HEK293 (cell line): ENCODE results near the gene PARP6.

Experiments
- BCL11A ChIP-seq: fragments of 450-650 bp; formaldehyde crosslinking; IDR thresholded peaks from 2 replicates; pipeline ENCODE4 v1.5.1; 2016; ENCODE audit warnings: low read depth, missing biosample characterization, missing genetic modification characterization
- GLIS2 ChIP-seq: fragments of 450-650 bp; formaldehyde crosslinking; IDR thresholded peaks from 2 replicates; pipeline ENCODE4 v1.5.1; 2016; ENCODE audit warnings: missing biosample characterization, missing genetic modification characterization
- HOXD13 ChIP-seq: sonication (generic); formaldehyde crosslinking; IDR thresholded peaks from 2 replicates; pipeline ENCODE4 v1.8.0; 2022; ENCODE audit warnings: missing genetic modification reagents, borderline replicate concordance
- KLF1 ChIP-seq: fragments of 450-650 bp; formaldehyde crosslinking; IDR thresholded peaks from 2 replicates; pipeline ENCODE4 v1.5.1; 2016; ENCODE audit warnings: missing biosample characterization, missing genetic modification characterization
- KLF16 ChIP-seq: fragments of 450-650 bp; formaldehyde crosslinking; IDR thresholded peaks from 2 replicates; pipeline ENCODE4 v1.5.1; 2017; ENCODE audit warnings: missing biosample characterization, missing genetic modification characterization
- REPIN1 ChIP-seq: fragments of 450-650 bp; formaldehyde crosslinking; IDR thresholded peaks from 2 replicates; pipeline ENCODE4 v1.5.1; 2017; ENCODE audit warnings: missing biosample characterization, missing genetic modification characterization, low read depth
- ZBTB20 ChIP-seq: fragments of 450-650 bp; formaldehyde crosslinking; IDR thresholded peaks from 2 replicates; pipeline ENCODE4 v1.5.1; 2016; ENCODE audit warnings: missing biosample characterization, missing genetic modification characterization
- ZBTB7A ChIP-seq: fragments of 450-650 bp; formaldehyde crosslinking; IDR thresholded peaks from 2 replicates; pipeline ENCODE4 v1.5.1; 2016; ENCODE audit warnings: low read depth, missing biosample characterization, missing genetic modification characterization
- ZFP3 ChIP-seq: fragments of 450-650 bp; formaldehyde crosslinking; IDR thresholded peaks from 2 replicates; pipeline ENCODE4 v1.5.1; 2016; ENCODE audit warnings: low read depth, missing biosample characterization, missing genetic modification characterization
- ZNF10 ChIP-seq: fragments of 450-650 bp; formaldehyde crosslinking; IDR thresholded peaks from 2 replicates; pipeline ENCODE4 v1.5.1; 2017; ENCODE audit warnings: missing biosample characterization, missing genetic modification characterization
- ZNF121 ChIP-seq: fragments of 450-650 bp; formaldehyde crosslinking; IDR thresholded peaks from 2 replicates; pipeline ENCODE4 v1.5.1; 2016; ENCODE audit warnings: missing biosample characterization, missing genetic modification characterization
- ZNF146 ChIP-seq: fragments of 450-650 bp; formaldehyde crosslinking; IDR thresholded peaks from 2 replicates; pipeline ENCODE4 v1.5.1; 2016; ENCODE audit warnings: missing biosample characterization, missing genetic modification characterization
- ZNF155 ChIP-seq: fragments of 450-650 bp; formaldehyde crosslinking; IDR thresholded peaks from 2 replicates; pipeline ENCODE4 v1.5.1; 2016; ENCODE audit warnings: missing biosample characterization, missing genetic modification characterization
- ZNF23 ChIP-seq: fragments of 450-650 bp; formaldehyde crosslinking; IDR thresholded peaks from 2 replicates; pipeline ENCODE4 v1.5.1; 2016; ENCODE audit warnings: missing biosample characterization, missing genetic modification characterization, borderline replicate concordance
- ZNF292 ChIP-seq: fragments of 450-650 bp; formaldehyde crosslinking; IDR thresholded peaks from 2 replicates; pipeline ENCODE4 v1.5.1; 2016; ENCODE audit warnings: low read depth, missing biosample characterization, missing genetic modification characterization, borderline replicate concordance
- ZNF302 ChIP-seq: fragments of 450-650 bp; formaldehyde crosslinking; IDR thresholded peaks from 2 replicates; pipeline ENCODE4 v1.5.1; 2016; ENCODE audit warnings: missing biosample characterization, missing genetic modification characterization, low read depth
- ZNF324 ChIP-seq: fragments of 450-650 bp; formaldehyde crosslinking; IDR thresholded peaks from 2 replicates; pipeline ENCODE4 v1.5.1; 2016; ENCODE audit warnings: missing biosample characterization, missing genetic modification characterization
- ZNF366 ChIP-seq: fragments of 450-650 bp; formaldehyde crosslinking; conservative IDR thresholded peaks from 2 replicates; pipeline ENCODE4 v1.5.1; 2016; ENCODE audit warnings: missing biosample characterization, missing genetic modification characterization
- ZNF561 ChIP-seq: fragments of 450-650 bp; IDR thresholded peaks from 2 replicates; pipeline ENCODE4 v1.5.1; 2018; ENCODE audit warnings: missing biosample characterization, missing genetic modification characterization, borderline replicate concordance
- ZNF707 ChIP-seq: fragments of 450-650 bp; formaldehyde crosslinking; IDR thresholded peaks from 2 replicates; pipeline ENCODE4 v1.5.1; 2016; ENCODE audit warnings: missing biosample characterization, missing genetic modification characterization
- ZNF768 ChIP-seq: fragments of 450-650 bp; formaldehyde crosslinking; IDR thresholded peaks from 2 replicates; pipeline ENCODE4 v1.5.1; 2018; ENCODE audit warnings: missing biosample characterization, mild to moderate bottlenecking, missing genetic modification characterization
- ZNF776 ChIP-seq: fragments of 450-650 bp; formaldehyde crosslinking; IDR thresholded peaks from 2 replicates; pipeline ENCODE4 v1.5.0; 2017; ENCODE audit warnings: missing biosample characterization, missing genetic modification characterization, borderline replicate concordance
- ZNF785 ChIP-seq: fragments of 450-650 bp; formaldehyde crosslinking; IDR thresholded peaks from 2 replicates; pipeline ENCODE4 v1.5.1; 2016; ENCODE audit warnings: missing biosample characterization, missing genetic modification characterization
- ZNF792 ChIP-seq: fragments of 450-650 bp; formaldehyde crosslinking; IDR thresholded peaks from 2 replicates; pipeline ENCODE4 v1.5.1; 2016; ENCODE audit warnings: missing biosample characterization, missing genetic modification characterization
- TF ChIP-seq, protein P1 (sequence below): fragments of 450-650 bp; formaldehyde crosslinking; IDR thresholded peaks from 2 replicates; pipeline ENCODE4 v1.5.1; 2016; ENCODE audit warnings: missing biosample characterization, missing genetic modification characterization
- TF ChIP-seq, protein P2 (sequence below): fragments of 450-650 bp; formaldehyde crosslinking; IDR thresholded peaks from 2 replicates; pipeline ENCODE4 v1.5.1; 2017; ENCODE audit warnings: missing biosample characterization, missing genetic modification characterization
- TF ChIP-seq, protein P3 (sequence below): fragments of 450-650 bp; formaldehyde crosslinking; IDR thresholded peaks from 2 replicates; pipeline ENCODE4 v1.5.1; 2016; ENCODE audit warnings: missing biosample characterization, missing genetic modification characterization
- TF ChIP-seq, protein P4 (sequence below): fragments of 450-650 bp; formaldehyde crosslinking; IDR thresholded peaks from 2 replicates; pipeline ENCODE4 v1.5.0; 2017; ENCODE audit warnings: missing biosample characterization, missing genetic modification characterization, borderline replicate concordance
- TF ChIP-seq, protein P5 (sequence below): fragments of 450-650 bp; formaldehyde crosslinking; IDR thresholded peaks from 2 replicates; pipeline ENCODE4 v1.5.1; 2016; ENCODE audit warnings: missing biosample characterization, missing genetic modification characterization
- TF ChIP-seq, protein P6 (sequence below): sonication (generic); formaldehyde crosslinking; IDR thresholded peaks from 2 replicates; pipeline ENCODE4 v1.8.1; 2022; ENCODE audit warnings: mild to moderate bottlenecking, moderate library complexity, missing genetic modification reagents

The PARP6 gene

DNA sequence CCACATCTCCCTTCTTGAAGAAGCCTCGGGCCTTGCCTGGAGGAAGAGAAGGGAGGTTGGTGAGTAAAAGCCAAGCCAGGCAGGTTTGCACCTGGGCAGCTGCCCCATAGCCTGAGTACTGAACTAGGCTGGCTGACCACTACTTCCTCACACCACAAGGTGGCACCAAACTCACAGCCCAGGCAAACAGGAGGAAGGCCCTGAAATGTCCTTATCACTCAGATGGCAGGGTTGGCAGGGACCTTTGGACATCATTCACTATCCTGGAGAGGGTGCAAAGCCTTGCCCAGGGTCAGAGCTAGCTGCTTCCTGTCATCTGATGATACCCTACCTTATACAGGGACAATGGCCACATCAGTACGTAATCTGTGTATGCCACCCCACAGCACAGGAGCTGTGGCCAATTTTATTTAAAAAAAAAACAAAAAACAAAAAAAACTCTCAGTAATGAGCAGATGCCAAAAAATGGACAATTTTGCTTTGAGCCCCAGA, 72.6 kb downstream of the PARP6 start (continued):
- TF ChIP-seq, protein P1, sequence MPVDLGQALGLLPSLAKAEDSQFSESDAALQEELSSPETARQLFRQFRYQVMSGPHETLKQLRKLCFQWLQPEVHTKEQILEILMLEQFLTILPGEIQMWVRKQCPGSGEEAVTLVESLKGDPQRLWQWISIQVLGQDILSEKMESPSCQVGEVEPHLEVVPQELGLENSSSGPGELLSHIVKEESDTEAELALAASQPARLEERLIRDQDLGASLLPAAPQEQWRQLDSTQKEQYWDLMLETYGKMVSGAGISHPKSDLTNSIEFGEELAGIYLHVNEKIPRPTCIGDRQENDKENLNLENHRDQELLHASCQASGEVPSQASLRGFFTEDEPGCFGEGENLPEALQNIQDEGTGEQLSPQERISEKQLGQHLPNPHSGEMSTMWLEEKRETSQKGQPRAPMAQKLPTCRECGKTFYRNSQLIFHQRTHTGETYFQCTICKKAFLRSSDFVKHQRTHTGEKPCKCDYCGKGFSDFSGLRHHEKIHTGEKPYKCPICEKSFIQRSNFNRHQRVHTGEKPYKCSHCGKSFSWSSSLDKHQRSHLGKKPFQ: no peak
- TF ChIP-seq ZNF292 (tag by site-specific recombination) (no peak), ZNF23 (tag by site-specific recombination) (no peak), ZNF324 (tag by site-specific recombination) (no peak; the same call in 1 of the 2 replicates), ZNF561 (no peak), BCL11A (tag by site-specific recombination) (no peak), ZNF10 (tag by site-specific recombination) (peak; percentile 53; the same call in 1 of the 2 replicates), ZNF707 (tag by site-specific recombination) (peak; percentile 70; the same call in 1 of the 2 replicates), ZNF302 (tag by site-specific recombination) (no peak), KLF16 (tag by site-specific recombination) (no peak), ZNF146 (no peak), ZNF792 (no peak), ZFP3 (tag by site-specific recombination) (no peak), ZBTB7A (no peak; the same call in 1 of the 2 replicates), ZNF785 (tag by site-specific recombination) (no peak), ZNF768 (tag by site-specific recombination) (no peak), ZNF121 (tag by site-specific recombination) (no peak), ZNF155 (tag by site-specific recombination) (no peak), GLIS2 (tag by site-specific recombination) (no peak), HOXD13 (no peak), ZNF366 (no peak), KLF1 (no peak), ZBTB20 (peak; percentile 96), ZNF776 (tag by site-specific recombination) (no peak), REPIN1 (tag by site-specific recombination) (no peak)
- TF ChIP-seq, protein P2, sequence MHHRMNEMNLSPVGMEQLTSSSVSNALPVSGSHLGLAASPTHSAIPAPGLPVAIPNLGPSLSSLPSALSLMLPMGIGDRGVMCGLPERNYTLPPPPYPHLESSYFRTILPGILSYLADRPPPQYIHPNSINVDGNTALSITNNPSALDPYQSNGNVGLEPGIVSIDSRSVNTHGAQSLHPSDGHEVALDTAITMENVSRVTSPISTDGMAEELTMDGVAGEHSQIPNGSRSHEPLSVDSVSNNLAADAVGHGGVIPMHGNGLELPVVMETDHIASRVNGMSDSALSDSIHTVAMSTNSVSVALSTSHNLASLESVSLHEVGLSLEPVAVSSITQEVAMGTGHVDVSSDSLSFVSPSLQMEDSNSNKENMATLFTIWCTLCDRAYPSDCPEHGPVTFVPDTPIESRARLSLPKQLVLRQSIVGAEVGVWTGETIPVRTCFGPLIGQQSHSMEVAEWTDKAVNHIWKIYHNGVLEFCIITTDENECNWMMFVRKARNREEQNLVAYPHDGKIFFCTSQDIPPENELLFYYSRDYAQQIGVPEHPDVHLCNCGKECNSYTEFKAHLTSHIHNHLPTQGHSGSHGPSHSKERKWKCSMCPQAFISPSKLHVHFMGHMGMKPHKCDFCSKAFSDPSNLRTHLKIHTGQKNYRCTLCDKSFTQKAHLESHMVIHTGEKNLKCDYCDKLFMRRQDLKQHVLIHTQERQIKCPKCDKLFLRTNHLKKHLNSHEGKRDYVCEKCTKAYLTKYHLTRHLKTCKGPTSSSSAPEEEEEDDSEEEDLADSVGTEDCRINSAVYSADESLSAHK: no peak
- TF ChIP-seq, protein P3, sequence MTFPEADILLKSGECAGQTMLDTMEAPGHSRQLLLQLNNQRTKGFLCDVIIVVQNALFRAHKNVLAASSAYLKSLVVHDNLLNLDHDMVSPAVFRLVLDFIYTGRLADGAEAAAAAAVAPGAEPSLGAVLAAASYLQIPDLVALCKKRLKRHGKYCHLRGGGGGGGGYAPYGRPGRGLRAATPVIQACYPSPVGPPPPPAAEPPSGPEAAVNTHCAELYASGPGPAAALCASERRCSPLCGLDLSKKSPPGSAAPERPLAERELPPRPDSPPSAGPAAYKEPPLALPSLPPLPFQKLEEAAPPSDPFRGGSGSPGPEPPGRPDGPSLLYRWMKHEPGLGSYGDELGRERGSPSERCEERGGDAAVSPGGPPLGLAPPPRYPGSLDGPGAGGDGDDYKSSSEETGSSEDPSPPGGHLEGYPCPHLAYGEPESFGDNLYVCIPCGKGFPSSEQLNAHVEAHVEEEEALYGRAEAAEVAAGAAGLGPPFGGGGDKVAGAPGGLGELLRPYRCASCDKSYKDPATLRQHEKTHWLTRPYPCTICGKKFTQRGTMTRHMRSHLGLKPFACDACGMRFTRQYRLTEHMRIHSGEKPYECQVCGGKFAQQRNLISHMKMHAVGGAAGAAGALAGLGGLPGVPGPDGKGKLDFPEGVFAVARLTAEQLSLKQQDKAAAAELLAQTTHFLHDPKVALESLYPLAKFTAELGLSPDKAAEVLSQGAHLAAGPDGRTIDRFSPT: peak; percentile 46; the same call in 1 of the 2 replicates
- TF ChIP-seq, protein P4, sequence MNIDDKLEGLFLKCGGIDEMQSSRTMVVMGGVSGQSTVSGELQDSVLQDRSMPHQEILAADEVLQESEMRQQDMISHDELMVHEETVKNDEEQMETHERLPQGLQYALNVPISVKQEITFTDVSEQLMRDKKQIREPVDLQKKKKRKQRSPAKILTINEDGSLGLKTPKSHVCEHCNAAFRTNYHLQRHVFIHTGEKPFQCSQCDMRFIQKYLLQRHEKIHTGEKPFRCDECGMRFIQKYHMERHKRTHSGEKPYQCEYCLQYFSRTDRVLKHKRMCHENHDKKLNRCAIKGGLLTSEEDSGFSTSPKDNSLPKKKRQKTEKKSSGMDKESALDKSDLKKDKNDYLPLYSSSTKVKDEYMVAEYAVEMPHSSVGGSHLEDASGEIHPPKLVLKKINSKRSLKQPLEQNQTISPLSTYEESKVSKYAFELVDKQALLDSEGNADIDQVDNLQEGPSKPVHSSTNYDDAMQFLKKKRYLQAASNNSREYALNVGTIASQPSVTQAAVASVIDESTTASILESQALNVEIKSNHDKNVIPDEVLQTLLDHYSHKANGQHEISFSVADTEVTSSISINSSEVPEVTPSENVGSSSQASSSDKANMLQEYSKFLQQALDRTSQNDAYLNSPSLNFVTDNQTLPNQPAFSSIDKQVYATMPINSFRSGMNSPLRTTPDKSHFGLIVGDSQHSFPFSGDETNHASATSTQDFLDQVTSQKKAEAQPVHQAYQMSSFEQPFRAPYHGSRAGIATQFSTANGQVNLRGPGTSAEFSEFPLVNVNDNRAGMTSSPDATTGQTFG (tag by site-specific recombination): no peak
- TF ChIP-seq, protein P5, sequence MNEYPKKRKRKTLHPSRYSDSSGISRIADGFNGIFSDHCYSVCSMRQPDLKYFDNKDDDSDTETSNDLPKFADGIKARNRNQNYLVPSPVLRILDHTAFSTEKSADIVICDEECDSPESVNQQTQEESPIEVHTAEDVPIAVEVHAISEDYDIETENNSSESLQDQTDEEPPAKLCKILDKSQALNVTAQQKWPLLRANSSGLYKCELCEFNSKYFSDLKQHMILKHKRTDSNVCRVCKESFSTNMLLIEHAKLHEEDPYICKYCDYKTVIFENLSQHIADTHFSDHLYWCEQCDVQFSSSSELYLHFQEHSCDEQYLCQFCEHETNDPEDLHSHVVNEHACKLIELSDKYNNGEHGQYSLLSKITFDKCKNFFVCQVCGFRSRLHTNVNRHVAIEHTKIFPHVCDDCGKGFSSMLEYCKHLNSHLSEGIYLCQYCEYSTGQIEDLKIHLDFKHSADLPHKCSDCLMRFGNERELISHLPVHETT (tag by site-specific recombination): no peak; the same call in 1 of the 2 replicates
- TF ChIP-seq, protein P6, sequence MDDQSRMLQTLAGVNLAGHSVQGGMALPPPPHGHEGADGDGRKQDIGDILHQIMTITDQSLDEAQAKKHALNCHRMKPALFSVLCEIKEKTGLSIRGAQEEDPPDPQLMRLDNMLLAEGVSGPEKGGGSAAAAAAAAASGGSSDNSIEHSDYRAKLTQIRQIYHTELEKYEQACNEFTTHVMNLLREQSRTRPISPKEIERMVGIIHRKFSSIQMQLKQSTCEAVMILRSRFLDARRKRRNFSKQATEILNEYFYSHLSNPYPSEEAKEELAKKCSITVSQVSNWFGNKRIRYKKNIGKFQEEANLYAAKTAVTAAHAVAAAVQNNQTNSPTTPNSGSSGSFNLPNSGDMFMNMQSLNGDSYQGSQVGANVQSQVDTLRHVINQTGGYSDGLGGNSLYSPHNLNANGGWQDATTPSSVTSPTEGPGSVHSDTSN (CRISPR knock-in tag): no peak
